Measurements from ENCODE around the gene SPACDR. TPM values are rescaled to one million over a fixed set of nuclear protein-coding genes. Genes with fewer than 3 reads are reported as not detected.

Gene SPACDR
- total RNA-seq, 4 donors from 2014 or later: 0.78 TPM; not detected in 3

- WGBS: 55% methylated on average over 12 of the region's 12 CpGs
- peaks cover 0 to 17% (median 0%) of the 10 kb centered on the region in 4 donors for H3K36me3 ChIP-seq
- peaks cover 0 to 4% (median 0%) of the 10 kb centered on the region in 4 donors for H3K4me1 ChIP-seq
- H3K27ac ChIP-seq (replicated peaks in 1 of 4): no peak overlapping the region
- no peak overlapping the region for H3K4me3 ChIP-seq
- no peak for TF ChIP-seq POLR2A (IDR thresholded peaks at IDR 0.05; ENCODE audit: low read depth)
- TF ChIP-seq CTCF (IDR thresholded peaks at IDR 0.05): peak; percentile 51 to 55 (median 53)
- H3K9me3 ChIP-seq: no peaks in the 10 kb centered on the region
- intact Hi-C loops (cut with DNase I): loop anchor here (5.0 kb wide), 1 partner anchor 50 kb away; the partner anchor contains the start of gene PILRB
- no peaks in the 10 kb centered on the region for H3K27me3 ChIP-seq
- no peak for DNase-seq (ENCODE audit: extremely low spot score)
Observed at GRCh38 chr7:100407285-100408180, 56.5 kb downstream of the SPACDR start.

- H3K27ac ChIP-seq (replicated peaks in 1 of 4): no peak overlapping the region
- no peak for TF ChIP-seq EP300 (IDR thresholded peaks at IDR 0.05)
- no peak for TF ChIP-seq POLR2A (IDR thresholded peaks at IDR 0.05; ENCODE audit: low read depth)
- TF ChIP-seq CTCF (IDR thresholded peaks at IDR 0.05): no peak
- H3K4me1 ChIP-seq: peaks cover 0 to 4% (median 0%) of the 10 kb centered on the region in 4 donors
- H3K4me3 ChIP-seq: no peak overlapping the region
- no peaks in the 10 kb centered on the region for H3K27me3 ChIP-seq
- 71% methylated on average over 6 of the region's 6 CpGs for WGBS
- DNase-seq (ENCODE audit: extremely low spot score): no peak
- intact Hi-C loops (cut with DNase I): loop anchor here (5.0 kb wide), 1 partner anchor 49 kb away; the partner anchor contains the start of gene PILRB
- peaks cover 0 to 24% (median 0%) of the 10 kb centered on the region in 4 donors for H3K36me3 ChIP-seq
- H3K9me3 ChIP-seq: no peaks in the 10 kb centered on the region
Observed at GRCh38 chr7:100406767-100407166, 57.3 kb downstream of the SPACDR start.

Other genes with a start within 250 kb of the SPACDR start
- 1 to 10 TPM in 2 of 4 donors, under 1 TPM in 1, not detected in 1; 0.23 to 1.5 (median 1.4) TPM for gene PVRIG, start 244.3 kb downstream of the SPACDR start, total RNA-seq
- not detected for gene SPDYE3, start 156.6 kb downstream of the SPACDR start, total RNA-seq
- 10 to 100 TPM; 13.5 to 33.6 (median 20.7) TPM for gene PILRB, start 106.1 kb downstream of the SPACDR start, total RNA-seq
- 1 to 10 TPM; 3.3 to 8.8 (median 5.4) TPM for gene PILRA, start 90.8 kb downstream of the SPACDR start, total RNA-seq
- gene ZCWPW1, start 35.6 kb downstream of the SPACDR start, total RNA-seq: 1 to 10 TPM; 2.9 to 7.6 (median 5.8) TPM
- gene MEPCE, start 34.4 kb downstream of the SPACDR start, total RNA-seq: 10 to 100 TPM; 21.2 to 44.9 (median 40.6) TPM
- gene PPP1R35, start 27.8 kb downstream of the SPACDR start, total RNA-seq: 10 to 100 TPM; 24.5 to 35.1 (median 27.0) TPM
- gene TSC22D4, start 15.0 kb upstream of the SPACDR start, total RNA-seq: 10 to 100 TPM; 26.2 to 51.4 (median 33.1) TPM
- gene NYAP1, start 19.7 kb upstream of the SPACDR start, total RNA-seq: 1 to 10 TPM; 1.7 to 3.2 (median 1.9) TPM
- 10 to 100 TPM; 31.6 to 79.6 (median 35.1) TPM for gene AGFG2, start 74.9 kb upstream of the SPACDR start, total RNA-seq
- under 1 TPM in 2 of 4 donors, not detected in 2; 0.83 to 0.92 TPM for gene SAP25, start 109.6 kb upstream of the SPACDR start, total RNA-seq
- gene LRCH4, start 121.9 kb upstream of the SPACDR start, total RNA-seq: 10 to 100 TPM; 36.2 to 53.2 (median 44.0) TPM
- under 1 TPM; 0.13 to 0.83 (median 0.48) TPM for gene FBXO24, start 122.1 kb upstream of the SPACDR start, total RNA-seq
- 10 to 100 TPM; 12.0 to 42.2 (median 18.3) TPM for gene PCOLCE, start 138.1 kb upstream of the SPACDR start, total RNA-seq
- 10 to 100 TPM in 3 of 4 donors, 1 to 10 TPM in 1; 6.6 to 16.8 (median 12.0) TPM for gene MOSPD3, start 148.3 kb upstream of the SPACDR start, total RNA-seq
- gene TFR2, start 177.3 kb upstream of the SPACDR start, total RNA-seq: under 1 TPM in 2 of 4 donors, not detected in 2; 0.17 to 0.32 TPM
- gene ACTL6B, start 192.2 kb upstream of the SPACDR start, total RNA-seq: not detected
- gene GNB2, start 209.5 kb upstream of the SPACDR start, total RNA-seq: 100 to 1,000 TPM; 150 to 229 (median 218) TPM
- 10 to 100 TPM; 19.5 to 33.5 (median 30.9) TPM for gene GIGYF1, start 230.0 kb upstream of the SPACDR start, total RNA-seq
- 10 to 100 TPM; 27.0 to 51.3 (median 43.7) TPM for gene POP7, start 241.9 kb upstream of the SPACDR start, total RNA-seq

All from esophagus muscularis mucosa (tissue), 4 donors.